Tibial nerve (tissue), 4 donors: ENCODE data around the gene CACNA1H. TPM values are rescaled to one million over a fixed set of nuclear protein-coding genes. Genes with fewer than 3 reads are reported as not detected.

ENCODE experiments used
- DNase-seq, 2 donors: peaks; one replicate each; pipeline ENCODE4 v3.0.0-alpha.2; 2019; ENCODE audit warnings: low spot score in 2 of 2
- H3K27ac ChIP-seq, 4 donors: fragments of 200-600 bp; sonication (generic) in 3 of 4; one replicate each; pipeline ENCODE4 v1.5.1; 2017 to 2019; ENCODE audit warnings: mild to moderate bottlenecking in 1 of 4
- H3K27me3 ChIP-seq, 2 donors: fragments of 200-600 bp; sonication (generic) in 1 of 2; one replicate each; pipeline versions ENCODE4 v1.5.1 to v1.6.0; 2017 to 2019
- H3K36me3 ChIP-seq, 3 donors: fragments of 200-600 bp; sonication (generic); one replicate each; pipeline ENCODE4 v1.5.1; 2018 to 2019
- H3K4me1 ChIP-seq, 4 donors: fragments of 200-600 bp; sonication (generic) in 3 of 4; one replicate each; pipeline ENCODE4 v1.5.1; 2017 to 2019
- H3K4me3 ChIP-seq, 4 donors: fragments of 200-600 bp; sonication (generic) in 3 of 4; one replicate each; pipeline ENCODE4 v1.5.1; 2017 to 2019; ENCODE audit warnings: mild to moderate bottlenecking in 1 of 4, moderate library complexity in 1 of 4
- H3K9me3 ChIP-seq, 4 donors: fragments of 200-600 bp; sonication (generic) in 3 of 4; one replicate each; pipeline ENCODE4 v1.5.1; 2017 to 2019
- EP300 ChIP-seq, 2 donors: sonication (generic); formaldehyde crosslinking; IDR thresholded peaks; one replicate each; pipeline ENCODE4 v1.6.1; 2017; ENCODE audit warnings: antibody characterized with exemption in 2 of 2, mild to moderate bottlenecking in 1 of 2
- POLR2A ChIP-seq, 2 donors: fragments of 450-650 bp; IDR thresholded peaks; one replicate each; pipeline ENCODE4 v1.6.1; 2017; ENCODE audit warnings: antibody characterized with exemption in 2 of 2, mild to moderate bottlenecking in 2 of 2, moderate library complexity in 2 of 2
- WGBS, 2 donors: methylation state at CpG; one replicate each; pipeline ENCODE4 v1.1.5; 2018; 5-methylcytosine and 5-hydroxymethylcytosine counted together
- total RNA-seq, 4 donors: library from RNA; depleted of rRNA; stranded (reverse); fragments of >200 nt; gene quantifications; one replicate each; pipeline ENCODE4 v1.1.0, GENCODE V29; 2016
- TF ChIP-seq, protein P1 (sequence below), 5 experiments: fragments of 200-600 bp in 3 of 5; fragments of 450-650 bp in 2 of 5; sonication (generic) in 3 of 5; IDR thresholded peaks; one replicate each; pipeline ENCODE4 v1.5.1; 2016 to 2019; ENCODE audit warnings: antibody characterized with exemption in 5 of 5, mild to moderate bottlenecking in 3 of 5, moderate library complexity in 2 of 5

CACNA1H gene
- total RNA-seq, 4 donors from 2014 or later: 3.8 to 12.0 (median 9.0) TPM

DNA sequence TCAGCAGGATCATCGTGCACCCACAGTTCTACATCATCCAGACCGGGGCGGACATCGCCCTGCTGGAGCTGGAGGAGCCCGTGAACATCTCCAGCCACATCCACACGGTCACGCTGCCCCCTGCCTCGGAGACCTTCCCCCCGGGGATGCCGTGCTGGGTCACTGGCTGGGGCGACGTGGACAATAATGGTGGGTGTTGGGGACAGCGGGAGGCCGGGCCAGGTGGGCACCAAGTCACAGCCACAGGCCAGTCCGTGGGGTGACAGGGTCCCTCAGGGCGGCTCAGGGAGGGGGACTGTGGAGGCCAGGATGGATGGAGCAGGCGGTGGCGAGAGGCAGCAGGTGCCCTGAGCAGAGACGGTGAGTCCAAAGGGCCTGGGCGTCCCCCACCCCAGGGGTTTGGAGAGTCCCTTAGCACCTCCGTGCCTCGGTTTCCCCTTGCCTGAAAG is 104.0 kb downstream of the CACNA1H start:
- WGBS, 2 donors: 77 to 90% methylated on average over 16 to 22 of the region's 22 CpGs

DNA sequence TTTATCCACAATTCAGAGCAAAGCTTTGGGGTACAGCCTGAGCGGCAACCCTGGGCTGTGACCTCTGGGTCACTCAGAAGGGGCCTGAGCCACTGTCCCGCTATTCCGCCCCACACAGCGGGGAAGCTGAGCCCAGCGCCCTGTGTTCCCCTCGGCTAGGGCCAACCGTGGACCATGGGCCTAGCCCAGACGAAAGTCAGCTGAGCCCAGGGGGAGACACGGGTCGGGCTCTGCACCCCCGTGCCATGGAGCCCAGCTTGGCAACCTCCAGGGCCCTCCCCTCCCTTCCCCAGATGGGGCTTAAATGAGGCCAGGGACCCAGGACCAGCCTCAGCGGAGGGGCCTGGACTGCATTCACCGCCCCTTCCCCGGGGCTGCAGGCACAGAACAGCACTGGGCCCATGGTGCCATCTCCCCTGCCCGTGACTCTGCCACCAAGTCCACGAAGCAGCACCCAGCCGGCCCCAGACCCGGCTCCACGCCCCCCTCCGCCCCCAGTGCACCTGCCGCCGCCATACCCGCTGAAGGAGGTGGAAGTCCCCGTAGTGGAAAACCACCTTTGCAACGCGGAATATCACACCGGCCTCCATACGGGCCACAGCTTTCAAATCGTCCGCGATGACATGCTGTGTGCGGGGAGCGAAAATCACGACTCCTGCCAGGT is 104.8 kb downstream of the CACNA1H start:
- WGBS, 2 donors: 77 to 85% methylated on average over 26 to 32 of the region's 34 CpGs
- no peaks in the 10 kb centered on the region for H3K4me1 ChIP-seq
- no peak for DNase-seq
- no peaks in the 10 kb centered on the region for H3K36me3 ChIP-seq
- H3K27me3 ChIP-seq: peaks cover 0 to 64% of the 10 kb centered on the region in 2 donors
- TF ChIP-seq POLR2A (IDR thresholded peaks at IDR 0.05): no peak
- no peak for TF ChIP-seq EP300 (IDR thresholded peaks at IDR 0.05)
- TF ChIP-seq, protein P1, sequence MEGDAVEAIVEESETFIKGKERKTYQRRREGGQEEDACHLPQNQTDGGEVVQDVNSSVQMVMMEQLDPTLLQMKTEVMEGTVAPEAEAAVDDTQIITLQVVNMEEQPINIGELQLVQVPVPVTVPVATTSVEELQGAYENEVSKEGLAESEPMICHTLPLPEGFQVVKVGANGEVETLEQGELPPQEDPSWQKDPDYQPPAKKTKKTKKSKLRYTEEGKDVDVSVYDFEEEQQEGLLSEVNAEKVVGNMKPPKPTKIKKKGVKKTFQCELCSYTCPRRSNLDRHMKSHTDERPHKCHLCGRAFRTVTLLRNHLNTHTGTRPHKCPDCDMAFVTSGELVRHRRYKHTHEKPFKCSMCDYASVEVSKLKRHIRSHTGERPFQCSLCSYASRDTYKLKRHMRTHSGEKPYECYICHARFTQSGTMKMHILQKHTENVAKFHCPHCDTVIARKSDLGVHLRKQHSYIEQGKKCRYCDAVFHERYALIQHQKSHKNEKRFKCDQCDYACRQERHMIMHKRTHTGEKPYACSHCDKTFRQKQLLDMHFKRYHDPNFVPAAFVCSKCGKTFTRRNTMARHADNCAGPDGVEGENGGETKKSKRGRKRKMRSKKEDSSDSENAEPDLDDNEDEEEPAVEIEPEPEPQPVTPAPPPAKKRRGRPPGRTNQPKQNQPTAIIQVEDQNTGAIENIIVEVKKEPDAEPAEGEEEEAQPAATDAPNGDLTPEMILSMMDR (IDR thresholded peaks at IDR 0.05): no peak
- no peak overlapping the region for H3K4me3 ChIP-seq
- H3K9me3 ChIP-seq: no peaks in the 10 kb centered on the region
- no peak overlapping the region for H3K27ac ChIP-seq

More for the DNA sequence above, 104.0 kb downstream of the CACNA1H start:
- no peak for DNase-seq
- H3K9me3 ChIP-seq: no peaks in the 10 kb centered on the region
- no peak for TF ChIP-seq EP300 (IDR thresholded peaks at IDR 0.05)
- TF ChIP-seq, protein P1 (IDR thresholded peaks at IDR 0.05): no peak
- no peak for TF ChIP-seq POLR2A (IDR thresholded peaks at IDR 0.05)
- no peak overlapping the region for H3K27ac ChIP-seq
- no peak overlapping the region for H3K4me3 ChIP-seq
- H3K27me3 ChIP-seq: peaks cover 0 to 56% of the 10 kb centered on the region in 2 donors
- H3K4me1 ChIP-seq: no peaks in the 10 kb centered on the region
- no peaks in the 10 kb centered on the region for H3K36me3 ChIP-seq

DNA sequence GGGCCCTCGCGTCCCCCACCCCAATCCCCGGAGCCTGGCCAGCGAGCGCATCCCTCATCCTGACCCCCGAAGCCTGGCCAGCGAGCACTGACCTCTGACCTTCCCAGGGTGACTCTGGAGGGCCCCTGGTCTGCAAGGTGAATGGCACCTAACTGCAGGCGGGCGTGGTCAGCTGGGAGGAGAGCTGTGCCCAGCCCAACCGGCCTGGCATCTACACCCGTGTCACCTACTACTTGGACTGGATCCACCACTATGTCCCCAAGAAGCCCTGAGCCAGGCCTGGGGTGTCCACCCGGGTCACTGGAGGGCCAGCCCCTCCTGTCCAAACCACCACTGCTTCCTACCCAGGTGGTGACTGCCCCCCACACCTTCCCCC is 105.3 kb downstream of the CACNA1H start:
- WGBS, 2 donors: 64% methylated on average over 10 to 11 of the region's 12 CpGs
- TF ChIP-seq, protein P1 (IDR thresholded peaks at IDR 0.05): no peak
- no peak for DNase-seq
- Histone ChIP-seq H3K27ac (no peak overlapping the region), H3K9me3 (no peaks in the 10 kb centered on the region), H3K4me3 (no peak overlapping the region), H3K27me3 (peaks cover 0 to 69% of the 10 kb centered on the region in 2 donors), H3K36me3 (no peaks in the 10 kb centered on the region), H3K4me1 (no peaks in the 10 kb centered on the region)

DNA sequence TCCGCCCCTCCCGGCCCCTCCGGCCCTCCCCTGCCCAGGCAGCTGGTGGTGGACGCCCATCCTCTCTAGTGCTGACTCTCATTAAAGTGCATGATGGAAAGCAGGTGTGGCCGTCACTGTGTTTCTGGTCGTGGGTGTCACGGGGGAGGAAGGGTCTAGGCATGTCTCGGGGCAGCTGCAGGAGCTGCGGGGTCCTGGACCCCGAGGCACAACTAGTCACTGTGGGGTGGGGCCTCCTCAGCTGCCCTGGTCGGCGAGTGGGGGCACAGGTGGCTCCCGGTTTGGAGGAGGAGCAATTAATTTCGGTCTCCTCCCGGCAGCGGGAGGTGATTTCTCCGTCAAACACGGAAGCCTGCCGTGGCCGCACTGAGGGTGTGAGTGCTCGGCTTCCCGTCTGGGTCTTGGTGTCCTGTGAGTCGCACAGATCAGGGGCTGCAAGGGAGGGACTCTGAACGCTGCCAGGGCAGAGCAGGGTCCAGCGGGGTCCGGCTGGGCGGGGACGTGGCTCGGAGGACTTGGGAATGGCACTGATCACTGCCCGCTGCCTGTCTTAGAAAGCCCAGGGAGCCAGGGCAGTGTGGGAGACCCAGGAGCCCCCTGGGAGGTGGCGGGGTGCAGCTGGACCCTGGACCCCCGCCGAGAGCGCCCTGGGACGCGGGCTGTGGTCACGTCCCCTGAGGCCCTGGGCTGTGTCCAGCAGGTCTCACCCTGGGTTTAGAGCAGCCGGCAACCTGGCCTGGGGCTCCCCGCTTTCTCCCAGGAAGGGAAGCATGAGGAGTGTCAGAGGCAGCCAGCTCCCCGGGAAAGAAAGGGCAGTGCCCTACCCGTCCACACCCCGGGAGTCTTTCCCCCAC is 106.2 kb downstream of the CACNA1H start:
- H3K4me1 ChIP-seq: no peaks in the 10 kb centered on the region
- H3K4me3 ChIP-seq: no peak overlapping the region
- no peak for DNase-seq
- H3K27me3 ChIP-seq: peaks cover 0 to 70% of the 10 kb centered on the region in 2 donors
- H3K36me3 ChIP-seq: no peaks in the 10 kb centered on the region
- no peaks in the 10 kb centered on the region for H3K9me3 ChIP-seq
- H3K27ac ChIP-seq: no peak overlapping the region
- TF ChIP-seq EP300 (IDR thresholded peaks at IDR 0.05) (no peak), POLR2A (IDR thresholded peaks at IDR 0.05) (no peak)
- TF ChIP-seq, protein P1 (IDR thresholded peaks at IDR 0.05): no peak
- 17 to 21% methylated on average over 20 to 32 of the region's 42 CpGs for WGBS, 2 donors

DNA sequence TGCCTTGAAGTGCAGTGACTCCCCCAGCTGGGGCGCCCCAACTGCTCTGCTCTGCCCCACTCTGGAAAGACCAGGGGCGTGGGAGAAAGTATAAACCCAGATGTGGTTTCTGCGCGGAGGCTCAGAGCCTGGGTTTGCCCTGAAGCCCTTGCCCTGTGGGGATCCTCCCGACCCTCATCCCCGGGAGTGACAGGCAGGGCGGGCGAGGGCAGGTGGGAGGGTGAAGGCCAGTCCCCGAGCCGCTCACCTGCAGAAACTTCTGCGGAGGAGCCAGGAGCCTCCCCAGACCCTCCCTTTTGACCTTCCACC is 106.8 kb downstream of the CACNA1H start:
- Histone ChIP-seq H3K27me3 (peaks cover 0 to 70% of the 10 kb centered on the region in 2 donors), H3K9me3 (no peaks in the 10 kb centered on the region), H3K36me3 (no peaks in the 10 kb centered on the region), H3K27ac (no peak overlapping the region), H3K4me1 (no peaks in the 10 kb centered on the region), H3K4me3 (no peak overlapping the region)
- DNase-seq: no peak
- 22 to 27% methylated on average over 4 to 11 of the region's 11 CpGs for WGBS, 2 donors
- TF ChIP-seq, protein P1 (IDR thresholded peaks at IDR 0.05): no peak
- TF ChIP-seq POLR2A (IDR thresholded peaks at IDR 0.05) (no peak), EP300 (IDR thresholded peaks at IDR 0.05) (no peak)
